Upper lobe of right lung (tissue), 1 donor: ENCODE measurements around the gene TMED1. TPM values are rescaled to one million over a fixed set of nuclear protein-coding genes. Genes with fewer than 3 reads are reported as not detected.

Experiments used
- ATAC-seq: fragments of 200-7000 bp; cut with Tn5 transposase; one replicate; pipeline ENCODE4 v1.9.1; 2020; ENCODE audit warnings: mild to moderate bottlenecking, moderate library complexity
- DNase-seq: peaks from one replicate; pipeline ENCODE4 v3.0.0-alpha.2; 2020
- H3K27ac ChIP-seq: fragments of 200-600 bp; one replicate; pipeline ENCODE4 v1.8.0; 2022
- H3K27me3 ChIP-seq: fragments of 200-600 bp; one replicate; pipeline ENCODE4 v1.8.0; 2022; ENCODE audit warnings: mild to moderate bottlenecking
- H3K36me3 ChIP-seq: fragments of 200-600 bp; one replicate; pipeline ENCODE4 v1.8.0; 2022
- H3K4me1 ChIP-seq: fragments of 200-600 bp; one replicate; pipeline ENCODE4 v1.8.0; 2022
- H3K4me3 ChIP-seq: fragments of 200-600 bp; one replicate; pipeline ENCODE4 v1.8.0; 2022; ENCODE audit warnings: mild to moderate bottlenecking
- H3K9me3 ChIP-seq: fragments of 200-600 bp; one replicate; pipeline ENCODE4 v1.8.0; 2022
- CTCF ChIP-seq: fragments of 200-600 bp; IDR thresholded peaks from one replicate; pipeline ENCODE4 v1.8.0; 2022; ENCODE audit warnings: antibody characterized with exemption
- intact Hi-C: fragments of 100-400 bp; cut with DNase I; formaldehyde crosslinking; loops from one replicate; pipeline ENCODE4 v1.11.0; 2022
- total RNA-seq: library from RNA; stranded (reverse); fragmentation: NEBNext Ultra II Directional; extraction: Animal tissue kit (Norgen Biotek cat#: 25700); gene quantifications from one replicate; pipeline ENCODE4 v1.2.1, GENCODE V29; 2021
- donor health status: DM: no; HTN: yes; CAD: no; lungs with severe emphysema.

Gene TMED1
- total RNA-seq, 1 donor from 2014 or later = 25.3 TPM

- no peak for TF ChIP-seq CTCF
- peaks cover 31% of the 10 kb centered on the region for H3K36me3 ChIP-seq
- peak; percentile 58 for ATAC-seq
- peak overlapping the region; percentile 92 for H3K4me3 ChIP-seq
- no peaks in the 10 kb centered on the region for H3K27me3 ChIP-seq
- no peaks in the 10 kb centered on the region for H3K9me3 ChIP-seq
- peak overlapping the region; percentile 99 for H3K27ac ChIP-seq
- peak; percentile 94 for DNase-seq
- H3K4me1 ChIP-seq = peaks cover 10% of the 10 kb centered on the region
- intact Hi-C loops = no loop called here
Observed at GRCh38 chr19:10836479-10837330, 693 bp upstream of the TMED1 start.

GRCh38 chr19:10835089-10835753, 791 bp downstream of the TMED1 start:
- H3K27ac ChIP-seq = peak overlapping the region; percentile 99
- no peak for DNase-seq
- H3K36me3 ChIP-seq = peaks cover 45% of the 10 kb centered on the region
- H3K4me1 ChIP-seq = peaks cover 10% of the 10 kb centered on the region
- H3K27me3 ChIP-seq = no peaks in the 10 kb centered on the region
- ATAC-seq = no peak
- intact Hi-C loops = no loop called here
- TF ChIP-seq CTCF = no peak
- H3K9me3 ChIP-seq = no peaks in the 10 kb centered on the region
- H3K4me3 ChIP-seq = peak overlapping the region; percentile 92

- intact Hi-C loops = no loop called here
- no peaks in the 10 kb centered on the region for H3K27me3 ChIP-seq
- no peak overlapping the region for H3K4me3 ChIP-seq
- peaks cover 68% of the 10 kb centered on the region for H3K36me3 ChIP-seq
- TF ChIP-seq CTCF = no peak
- no peaks in the 10 kb centered on the region for H3K9me3 ChIP-seq
- H3K27ac ChIP-seq = no peak overlapping the region
- ATAC-seq (no peak), DNase-seq (no peak)
- peaks cover 10% of the 10 kb centered on the region for H3K4me1 ChIP-seq
Observed at GRCh38 chr19:10832939-10833296, 3.1 kb downstream of the TMED1 start.

GRCh38 chr19:10831987-10832938, 3.7 kb downstream of the TMED1 start:
- H3K36me3 ChIP-seq = peaks cover 75% of the 10 kb centered on the region
- no peak for TF ChIP-seq CTCF
- intact Hi-C loops = no loop called here
- no peak for DNase-seq
- no peak overlapping the region for H3K4me3 ChIP-seq
- H3K4me1 ChIP-seq = peaks cover 10% of the 10 kb centered on the region
- H3K27me3 ChIP-seq = no peaks in the 10 kb centered on the region
- no peaks in the 10 kb centered on the region for H3K9me3 ChIP-seq
- no peak for ATAC-seq
- no peak overlapping the region for H3K27ac ChIP-seq

- Histone ChIP-seq H3K4me1 (peaks cover 4% of the 10 kb centered on the region), H3K4me3 (no peak overlapping the region), H3K36me3 (peaks cover 86% of the 10 kb centered on the region), H3K9me3 (no peaks in the 10 kb centered on the region), H3K27me3 (no peaks in the 10 kb centered on the region), H3K27ac (no peak overlapping the region)
- DNase-seq = no peak
- no peak for TF ChIP-seq CTCF
- no peak for ATAC-seq
- intact Hi-C loops = no loop called here
Observed at GRCh38 chr19:10830931-10831779, 4.9 kb downstream of the TMED1 start.
